Activated CD4-positive, CD25-positive, alpha-beta regulatory T cell treated with anti-CD3 and anti-CD28 coated beads, Interleukin-2, amount 50 U/mL, for 24 hours (primary cell): ENCODE measurements around the gene CRK.
A peak's percentile ranks its signal among the peaks of the same experiment; 100 is the strongest.
"Not testable (repeated sequence)": the region's sequence is repeated elsewhere in the genome, so short reads cannot be mapped to it uniquely, and the experiment has no call there.

ENCODE experiments used
- ATAC-seq, 2 donors: fragments of 150-1000 bp; cut with Tn5 transposase; one replicate each; pipeline ENCODE4 v1.10.0; 2021; ENCODE audit warnings: mild to moderate bottlenecking in 1 of 2, moderate library complexity in 1 of 2

Gene CRK

GRCh38 chr17:1462164-1463112 is 6.4 kb upstream of the CRK start:
- ATAC-seq, result no peak

GRCh38 chr17:1461198-1461944 is 5.3 kb upstream of the CRK start:
- ATAC-seq, result no peak

GRCh38 chr17:1460233-1460632 is 4.2 kb upstream of the CRK start:
- no peak for ATAC-seq

- ATAC-seq, result peak; percentile 12 to 18
Measured at GRCh38 chr17:1455291-1455796, 688 bp downstream of the CRK start.

- ATAC-seq, result no peak
Measured at GRCh38 chr17:1454541-1454940, 1.5 kb downstream of the CRK start.

GRCh38 chr17:1453694-1454093 is 2.3 kb downstream of the CRK start:
- not testable (repeated sequence) for ATAC-seq

- no peak for ATAC-seq
Measured at GRCh38 chr17:1452836-1453235, 3.2 kb downstream of the CRK start.

GRCh38 chr17:1450261-1450660 is 5.8 kb downstream of the CRK start:
- ATAC-seq, result not testable (repeated sequence)

GRCh38 chr17:1449412-1449967 is 6.5 kb downstream of the CRK start:
- ATAC-seq, result no peak

GRCh38 chr17:1447052-1447451 is 9.0 kb downstream of the CRK start:
- no peak for ATAC-seq

GRCh38 chr17:1446201-1446600 is 9.8 kb downstream of the CRK start:
- no peak for ATAC-seq

GRCh38 chr17:1445695-1446094 is 10.3 kb downstream of the CRK start:
- not testable (repeated sequence) for ATAC-seq

GRCh38 chr17:1442721-1443120 is 13.3 kb downstream of the CRK start:
- not testable (repeated sequence) for ATAC-seq

- no peak for ATAC-seq
Measured at GRCh38 chr17:1442187-1442586, 13.8 kb downstream of the CRK start.

- no peak for ATAC-seq
Measured at GRCh38 chr17:1440921-1441320, 15.1 kb downstream of the CRK start.

GRCh38 chr17:1438593-1439083 is 17.4 kb downstream of the CRK start:
- no peak for ATAC-seq

- no peak for ATAC-seq
Measured at GRCh38 chr17:1435326-1435725, 20.7 kb downstream of the CRK start.

GRCh38 chr17:1434150-1434549 is 21.9 kb downstream of the CRK start:
- no peak for ATAC-seq

GRCh38 chr17:1431631-1432104 is 24.4 kb downstream of the CRK start:
- ATAC-seq, result peak; percentile 89 to 93

- ATAC-seq, result no peak
Measured at GRCh38 chr17:1423456-1424135, 32.4 kb downstream of the CRK start.

- peak; percentile 53 for ATAC-seq
Measured at GRCh38 chr17:1422885-1423284, 33.1 kb downstream of the CRK start.

GRCh38 chr17:1421470-1421869 is 34.6 kb downstream of the CRK start:
- no peak for ATAC-seq
